HL-60 (cell line): Measurements from ENCODE around the gene BLID.

Experiments
- CTCF ChIP-seq: IDR thresholded peaks from one replicate; pipeline ENCODE4 v1.5.1; 2011; ENCODE audit warnings: low read length, control low read depth, inconsistent platforms; ENCODE audit not compliant: insufficient read depth
- POLR2AphosphoS5 ChIP-seq: IDR thresholded peaks from 2 replicates; pipeline ENCODE4 v1.6.1; 2012; ENCODE audit warnings: low read depth

GRCh38 chr11:122103321-122103720 is 12.7 kb downstream of the BLID start:
- TF ChIP-seq CTCF: no peak
- no peak for TF ChIP-seq POLR2AphosphoS5
